Thyroid gland (tissue), 4 donors: ENCODE measurements around the gene OTOS. TPM values are rescaled to one million over a fixed set of nuclear protein-coding genes. Genes with fewer than 3 reads are reported as not detected.
A peak's percentile ranks its signal among the peaks of the same experiment; 100 is the strongest.

Experiments used
- DNase-seq, 2 donors: peaks; one replicate each; pipeline ENCODE4 v3.0.0-alpha.2; 2019
- H3K27ac ChIP-seq, 3 donors: fragments of 200-600 bp; sonication (generic); 1 replicate in 2 of 3; 2 replicates in 1 of 3; pipeline ENCODE4 v1.5.1; 2016 to 2019; ENCODE audit warnings: mild to moderate bottlenecking in 1 of 3, moderate library complexity in 1 of 3
- H3K27me3 ChIP-seq: fragments of 200-600 bp; sonication (generic); one replicate; pipeline ENCODE4 v1.5.1; 2019
- H3K36me3 ChIP-seq, 2 donors: fragments of 200-600 bp; sonication (generic); one replicate each; pipeline ENCODE4 v1.5.1; 2016 to 2019
- H3K4me1 ChIP-seq, 2 donors: fragments of 200-600 bp; sonication (generic); one replicate each; pipeline ENCODE4 v1.5.1; 2017 to 2019
- H3K4me3 ChIP-seq, 3 donors: fragments of 200-600 bp; sonication (generic); replicated peaks in 1 of 3; 1 replicate in 2 of 3; 2 replicates in 1 of 3; pipeline ENCODE4 v1.5.1; 2016; ENCODE audit warnings: mild to moderate bottlenecking in 1 of 3
- H3K9me3 ChIP-seq: fragments of 200-600 bp; sonication (generic); one replicate; pipeline ENCODE4 v1.5.1; 2017
- POLR2A ChIP-seq, 2 donors: fragments of 450-650 bp; IDR thresholded peaks; one replicate each; pipeline ENCODE4 v1.6.1; 2017; ENCODE audit warnings: antibody characterized with exemption in 2 of 2, mild to moderate bottlenecking in 2 of 2, moderate library complexity in 1 of 2
- WGBS, 2 donors: methylation state at CpG; one replicate each; pipeline ENCODE4 v1.1.5; 2017; 5-methylcytosine and 5-hydroxymethylcytosine counted together
- intact Hi-C: fragments of 100-400 bp; cut with DNase I; formaldehyde crosslinking; loops from one replicate; pipeline ENCODE4 v1.15.1; 2023
- total RNA-seq, 4 donors: library from RNA; depleted of rRNA; stranded (reverse); fragments of >200 nt; gene quantifications; one replicate each; pipeline ENCODE4 v1.2.3, GENCODE V29; 2016
- TF ChIP-seq, protein P1 (sequence below), 6 experiments: fragments of 200-600 bp in 3 of 6; fragments of 450-650 bp in 3 of 6; sonication (generic) in 3 of 6; IDR thresholded peaks; one replicate each; pipeline ENCODE4 v1.5.1; 2016 to 2019; ENCODE audit warnings: antibody characterized with exemption in 6 of 6, mild to moderate bottlenecking in 2 of 6, inconsistent platforms in 1 of 6, moderate library complexity in 1 of 6

OTOS gene
- total RNA-seq, 4 donors from 2014 or later = 4.3 to 62.8 (median 22.1) TPM

DNA sequence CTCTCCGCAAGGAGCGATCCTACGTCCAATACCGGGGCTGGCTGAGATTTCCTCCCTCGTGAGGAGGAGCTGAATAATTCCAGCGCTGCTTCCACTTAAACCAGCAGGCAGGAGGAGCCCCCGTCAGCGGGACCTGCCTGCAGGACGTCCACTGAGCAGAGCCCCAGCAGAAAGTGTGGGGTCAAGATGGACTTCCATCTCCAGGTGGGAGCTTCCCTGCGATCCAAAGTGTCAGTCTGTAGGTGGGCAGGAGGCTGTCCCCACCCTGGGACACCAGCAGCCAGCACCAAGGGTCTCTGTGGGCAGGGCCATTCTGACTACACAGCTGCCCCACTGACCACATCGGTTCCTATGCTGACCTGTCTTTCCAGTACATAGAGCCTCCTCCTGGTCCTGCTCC lies 462 bp upstream of the OTOS start:
- intact Hi-C loops = no loop called here
- peaks cover 23 to 41% of the 10 kb centered on the region in 2 donors for H3K4me1 ChIP-seq
- H3K36me3 ChIP-seq = no peaks in the 10 kb centered on the region
- H3K27me3 ChIP-seq = no peaks in the 10 kb centered on the region
- H3K4me3 ChIP-seq = peak overlapping the region in 1 of 3 donors; percentile 8
- peak in 1 of 2 donors; percentile 49 for TF ChIP-seq POLR2A (IDR thresholded peaks at IDR 0.05)
- TF ChIP-seq, protein P1, sequence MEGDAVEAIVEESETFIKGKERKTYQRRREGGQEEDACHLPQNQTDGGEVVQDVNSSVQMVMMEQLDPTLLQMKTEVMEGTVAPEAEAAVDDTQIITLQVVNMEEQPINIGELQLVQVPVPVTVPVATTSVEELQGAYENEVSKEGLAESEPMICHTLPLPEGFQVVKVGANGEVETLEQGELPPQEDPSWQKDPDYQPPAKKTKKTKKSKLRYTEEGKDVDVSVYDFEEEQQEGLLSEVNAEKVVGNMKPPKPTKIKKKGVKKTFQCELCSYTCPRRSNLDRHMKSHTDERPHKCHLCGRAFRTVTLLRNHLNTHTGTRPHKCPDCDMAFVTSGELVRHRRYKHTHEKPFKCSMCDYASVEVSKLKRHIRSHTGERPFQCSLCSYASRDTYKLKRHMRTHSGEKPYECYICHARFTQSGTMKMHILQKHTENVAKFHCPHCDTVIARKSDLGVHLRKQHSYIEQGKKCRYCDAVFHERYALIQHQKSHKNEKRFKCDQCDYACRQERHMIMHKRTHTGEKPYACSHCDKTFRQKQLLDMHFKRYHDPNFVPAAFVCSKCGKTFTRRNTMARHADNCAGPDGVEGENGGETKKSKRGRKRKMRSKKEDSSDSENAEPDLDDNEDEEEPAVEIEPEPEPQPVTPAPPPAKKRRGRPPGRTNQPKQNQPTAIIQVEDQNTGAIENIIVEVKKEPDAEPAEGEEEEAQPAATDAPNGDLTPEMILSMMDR (IDR thresholded peaks at IDR 0.05) = peak in 1 of 6 experiments; percentile 9
- DNase-seq = peak in 1 of 2 donors; percentile 73
- peak overlapping the region; percentile 87 to 95 (median 93) for H3K27ac ChIP-seq
- 14 to 19% methylated on average over 7 of the region's 11 CpGs for whole genome bisulfite sequencing, 2 donors
- no peaks in the 10 kb centered on the region for H3K9me3 ChIP-seq

DNA sequence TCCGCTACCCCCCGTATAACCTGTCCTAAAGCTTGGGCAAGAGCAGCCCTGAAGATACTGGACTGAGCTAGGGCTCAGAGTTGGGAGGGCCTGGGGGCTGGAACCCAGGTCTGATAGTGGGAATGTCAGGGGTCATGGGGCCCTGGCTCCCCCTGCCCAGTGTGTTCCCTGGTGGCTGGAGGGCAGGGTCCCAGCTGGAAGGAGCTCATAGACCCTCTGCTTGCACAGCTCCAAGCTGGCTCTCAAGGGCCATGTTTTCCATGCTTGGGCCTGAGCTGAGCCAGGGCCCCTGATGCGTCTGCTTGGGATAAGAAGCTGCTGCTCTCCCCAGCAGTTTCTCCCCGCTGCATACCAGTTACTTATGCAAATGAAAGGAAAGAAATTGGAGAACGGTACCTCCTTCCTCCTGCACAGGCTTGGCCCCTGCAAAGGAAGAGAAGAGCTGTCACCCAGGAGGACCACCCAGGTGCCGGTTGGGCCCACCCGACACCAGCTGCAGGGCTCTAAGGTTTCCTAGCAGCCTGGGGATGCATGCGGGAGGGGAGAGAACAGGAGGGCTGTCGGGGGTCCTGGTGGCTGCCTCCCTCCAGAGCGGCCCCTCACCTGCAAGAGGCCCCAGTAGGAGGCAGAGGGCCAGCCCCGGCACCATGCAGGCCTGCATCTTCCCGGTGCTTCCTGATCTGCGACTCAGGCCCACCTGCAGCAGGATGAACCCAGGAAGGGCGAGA lies 628 bp downstream of the OTOS start:
- peak in 1 of 2 donors; percentile 24 for TF ChIP-seq POLR2A (IDR thresholded peaks at IDR 0.05)
- TF ChIP-seq, protein P1 (IDR thresholded peaks at IDR 0.05) = no peak
- Histone ChIP-seq H3K4me1 (peaks cover 30 to 49% of the 10 kb centered on the region in 2 donors), H3K4me3 (no peak overlapping the region), H3K27me3 (no peaks in the 10 kb centered on the region), H3K9me3 (no peaks in the 10 kb centered on the region), H3K27ac (peak overlapping the region; percentile 71 to 93 (median 87)), H3K36me3 (no peaks in the 10 kb centered on the region)
- peak; percentile 41 to 48 for DNase-seq
- 34 to 35% methylated on average over 7 to 12 of the region's 14 CpGs for WGBS, 2 donors
- intact Hi-C loops = no loop called here

DNA sequence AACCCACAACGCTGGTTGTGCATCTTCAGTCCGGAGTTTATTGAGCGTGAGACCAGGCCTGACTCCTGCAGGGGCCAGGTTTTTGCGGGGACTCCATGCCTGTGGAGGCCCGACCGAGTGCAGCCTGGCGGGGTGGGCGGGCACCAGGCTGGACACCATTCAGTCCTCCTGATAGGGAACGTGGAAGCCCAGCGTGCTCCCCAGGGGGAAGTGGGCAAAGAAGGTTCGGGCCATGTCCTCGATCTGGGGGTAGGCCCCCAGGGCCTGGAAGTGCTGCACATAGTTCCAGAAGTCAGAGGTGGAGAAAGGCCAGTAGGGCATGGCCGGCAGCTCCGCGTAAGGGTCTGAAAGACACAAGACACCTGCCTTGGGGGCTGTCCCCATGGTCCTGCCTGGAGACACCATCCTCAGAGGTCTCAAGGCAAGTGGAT lies 1.4 kb downstream of the OTOS start:
- TF ChIP-seq, protein P1 (IDR thresholded peaks at IDR 0.05) = no peak
- H3K4me3 ChIP-seq = no peak overlapping the region
- no peak for DNase-seq

DNA sequence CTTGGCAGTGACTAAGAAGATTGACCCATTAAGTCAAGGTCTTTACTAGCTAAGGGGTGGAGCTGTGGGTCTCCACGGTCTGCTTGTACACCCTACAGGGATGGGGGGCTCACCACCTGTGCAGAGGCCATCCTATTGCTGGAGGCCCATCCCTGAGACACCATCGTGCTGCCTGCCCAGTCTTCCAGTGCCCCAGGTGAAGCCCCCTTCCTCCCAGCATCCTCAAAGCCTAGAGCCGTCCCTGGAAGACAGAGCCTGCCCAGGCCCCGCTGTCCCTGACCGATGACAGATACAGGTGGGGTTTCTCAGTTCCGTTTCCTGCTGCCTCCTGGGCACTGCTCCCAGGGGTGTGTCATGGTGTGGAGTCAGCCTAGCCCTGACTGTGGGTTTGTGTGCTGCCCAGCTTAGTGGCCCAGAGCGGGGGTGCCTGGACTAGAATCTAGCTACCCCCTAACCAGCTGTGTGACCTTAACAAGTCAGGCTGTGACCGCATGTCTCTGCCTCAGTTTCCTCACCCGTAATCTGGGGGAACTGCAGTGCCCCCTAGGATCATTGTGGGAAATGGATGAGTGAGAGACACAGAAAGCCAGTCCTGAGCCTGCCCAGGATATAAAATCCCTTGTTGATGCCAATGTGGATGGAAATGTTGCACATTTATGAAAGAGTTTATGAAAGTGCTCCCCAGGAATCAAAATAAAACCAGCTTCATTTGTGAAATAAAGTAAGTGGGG lies 2.0 kb downstream of the OTOS start:
- Histone ChIP-seq H3K36me3 (peaks cover 0 to 2% of the 10 kb centered on the region in 2 donors), H3K9me3 (no peaks in the 10 kb centered on the region), H3K27me3 (no peaks in the 10 kb centered on the region), H3K27ac (peak overlapping the region in 1 of 3 donors; percentile 93), H3K4me3 (no peak overlapping the region), H3K4me1 (peaks cover 30 to 47% of the 10 kb centered on the region in 2 donors)
- no peak for DNase-seq
- TF ChIP-seq, protein P1 (IDR thresholded peaks at IDR 0.05) = no peak
- TF ChIP-seq POLR2A (IDR thresholded peaks at IDR 0.05) = no peak
- WGBS, 2 donors = 86 to 94% methylated on average over 6 to 9 of the region's 9 CpGs
- intact Hi-C loops = no loop called here

More for the DNA sequence above, 1.4 kb downstream of the OTOS start:
- Histone ChIP-seq H3K27me3 (no peaks in the 10 kb centered on the region), H3K4me1 (peaks cover 30 to 53% of the 10 kb centered on the region in 2 donors), H3K9me3 (no peaks in the 10 kb centered on the region), H3K36me3 (no peaks in the 10 kb centered on the region), H3K27ac (peak overlapping the region; percentile 71 to 93 (median 87))
- intact Hi-C loops = no loop called here
- WGBS, 2 donors = 95 to 97% methylated on average over 15 of the region's 15 CpGs
